Iris pigment epithelial cell (primary cell): ENCODE data around the gene FXYD6.

Source experiments
- DNase-seq: peaks from one replicate; pipeline ENCODE4 v3.0.0-alpha.2; 2011; ENCODE audit warnings: low read depth

The FXYD6 gene

DNA sequence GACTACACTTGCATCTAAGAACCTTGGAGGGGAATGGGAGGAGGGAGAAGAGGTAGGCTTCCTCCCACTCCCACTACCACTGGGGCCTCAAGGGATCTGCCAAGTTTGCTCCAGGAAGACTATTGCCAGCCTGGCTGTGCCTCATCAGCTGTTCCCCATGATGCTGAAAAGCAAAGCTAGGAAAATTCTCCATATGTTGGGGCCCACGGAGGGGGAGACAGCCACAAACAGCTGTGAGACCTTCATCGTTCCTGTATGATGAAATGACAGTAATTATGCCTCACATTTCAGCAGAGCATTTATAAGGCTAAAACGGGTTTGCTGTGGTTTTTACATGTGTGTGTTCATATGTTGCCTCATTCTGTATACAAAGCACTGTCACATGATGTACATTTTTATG lies 86.2 kb downstream of the FXYD6 start:
- DNase-seq, result no peak

DNA sequence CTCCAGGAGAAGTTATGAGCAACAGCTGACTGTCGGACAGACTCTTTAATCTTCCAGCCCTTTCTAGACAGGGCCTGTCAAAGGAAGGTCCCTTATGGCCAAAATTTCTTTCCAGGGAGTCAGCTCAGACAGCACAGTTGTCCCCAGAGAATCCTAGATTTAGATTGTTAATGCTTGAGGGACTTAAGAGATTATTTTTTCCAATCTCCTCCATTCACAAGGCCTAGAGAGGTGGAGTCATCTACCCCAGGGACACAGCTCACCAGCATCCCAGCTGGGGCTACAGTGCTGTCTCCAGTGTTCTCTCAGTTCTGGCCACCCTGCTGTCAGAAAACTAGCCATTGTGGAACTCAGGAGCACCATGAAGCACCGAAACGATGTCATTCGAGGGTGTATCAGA lies 87.2 kb downstream of the FXYD6 start:
- DNase-seq, result no peak
